H9 (cell line): ENCODE measurements around the gene RGPD6. TPM values are rescaled to one million over a fixed set of nuclear protein-coding genes. Genes with fewer than 3 reads are reported as not detected.
"Not testable (repeated sequence)": the region's sequence is repeated elsewhere in the genome, so short reads cannot be mapped to it uniquely, and the experiment has no call there.

Source experiments
- DNase-seq: peaks from one replicate; pipeline ENCODE4 v3.0.0-alpha.2; 2017
- H2AFZ ChIP-seq: one replicate; pipeline ENCODE4 v1.6.1; 2013; ENCODE audit warnings: mild to moderate bottlenecking, low read length, control low read depth, moderate library complexity
- H2AK5ac ChIP-seq: 2 replicates; pipeline ENCODE4 v1.6.1; 2013; ENCODE audit warnings: low read length, control low read depth, mixed read lengths; ENCODE audit not compliant: insufficient read length
- H2BK120ac ChIP-seq: one replicate; pipeline ENCODE4 v1.6.1; 2013; ENCODE audit warnings: low read depth, mild to moderate bottlenecking, low read length, control low read depth, inconsistent platforms; ENCODE audit not compliant: poor library complexity, severe bottlenecking
- H2BK12ac ChIP-seq: 2 replicates; pipeline ENCODE4 v1.6.1; 2013; ENCODE audit warnings: low read length, control low read depth, mixed read lengths, low read depth; ENCODE audit not compliant: insufficient read length
- H2BK15ac ChIP-seq: 2 replicates; pipeline ENCODE4 v1.6.1; 2013; ENCODE audit warnings: low read depth, low read length, control low read depth
- H2BK20ac ChIP-seq: one replicate; pipeline ENCODE4 v1.6.1; 2013; ENCODE audit warnings: low read depth, mild to moderate bottlenecking, low read length, control low read depth, inconsistent platforms; ENCODE audit not compliant: poor library complexity, severe bottlenecking
- H2BK5ac ChIP-seq: 2 replicates; pipeline ENCODE4 v1.6.1; 2013; ENCODE audit warnings: low read length, control low read depth, mixed read lengths; ENCODE audit not compliant: insufficient read length
- H3K14ac ChIP-seq: 2 replicates; pipeline ENCODE4 v1.6.1; 2013; ENCODE audit warnings: low read length, control low read depth; ENCODE audit not compliant: insufficient read depth
- H3K18ac ChIP-seq: 2 replicates; pipeline ENCODE4 v1.6.1; 2013; ENCODE audit warnings: low read depth, mild to moderate bottlenecking, mixed read lengths, low read length, control low read depth; ENCODE audit not compliant: insufficient read length
- H3K23ac ChIP-seq: 2 replicates; pipeline ENCODE4 v1.6.1; 2013; ENCODE audit warnings: low read length, control low read depth, mixed read lengths, low read depth; ENCODE audit not compliant: insufficient read length
- H3K23me2 ChIP-seq: 2 replicates; pipeline ENCODE4 v1.6.1; 2013; ENCODE audit warnings: low read depth, mild to moderate bottlenecking, mixed read lengths, low read length, control low read depth; ENCODE audit not compliant: insufficient read length, poor library complexity, severe bottlenecking
- H3K27ac ChIP-seq: 2 replicates; pipeline ENCODE4 v1.5.1; 2013; ENCODE audit warnings: low read length, control low read depth, mixed read lengths, low read depth; ENCODE audit not compliant: insufficient read length
- H3K27me3 ChIP-seq: 2 replicates; pipeline ENCODE4 v1.6.1; 2013; ENCODE audit warnings: low read length, control low read depth, inconsistent platforms; ENCODE audit not compliant: insufficient read depth
- H3K4ac ChIP-seq: 2 replicates; pipeline ENCODE4 v1.6.1; 2013; ENCODE audit warnings: low read depth, mild to moderate bottlenecking, control low read depth, inconsistent platforms, low read length, moderate library complexity
- H3K4me1 ChIP-seq: 2 replicates; pipeline ENCODE4 v1.6.1; 2013; ENCODE audit warnings: low read length, control low read depth, inconsistent platforms; ENCODE audit not compliant: insufficient read depth
- H3K4me2 ChIP-seq: 2 replicates; pipeline ENCODE4 v1.6.1; 2013; ENCODE audit warnings: low read length, control low read depth, mixed read lengths; ENCODE audit not compliant: insufficient read length, insufficient read depth
- H3K56ac ChIP-seq: 2 replicates; pipeline ENCODE4 v1.6.1; 2013; ENCODE audit warnings: low read depth, mild to moderate bottlenecking, mixed read lengths, low read length, control low read depth; ENCODE audit not compliant: insufficient read length
- H3K79me1 ChIP-seq: 2 replicates; pipeline ENCODE4 v1.6.1; 2013; ENCODE audit warnings: low read depth, mild to moderate bottlenecking, moderate library complexity, low read length, control low read depth, inconsistent platforms; ENCODE audit not compliant: insufficient read depth, poor library complexity, severe bottlenecking
- H3K79me2 ChIP-seq: 2 replicates; pipeline ENCODE4 v1.6.1; 2013; ENCODE audit warnings: low read length, control low read depth, inconsistent platforms; ENCODE audit not compliant: insufficient read depth
- H3K9ac ChIP-seq: 2 replicates; pipeline ENCODE4 v1.6.1; 2013; ENCODE audit warnings: low read length, control low read depth, mixed read lengths; ENCODE audit not compliant: insufficient read length; ENCODE audit errors: extremely low read depth
- H3K9me3 ChIP-seq: one replicate; pipeline ENCODE4 v1.6.1; 2013; ENCODE audit warnings: low read depth, low read length, inconsistent platforms; ENCODE audit not compliant: control insufficient read depth
- H3T11ph ChIP-seq: one replicate; pipeline ENCODE4 v1.6.1; 2013; ENCODE audit warnings: mild to moderate bottlenecking, low read length, control low read depth, inconsistent platforms
- H4K20me1 ChIP-seq: one replicate; pipeline ENCODE4 v1.6.1; 2013; ENCODE audit not compliant: control insufficient read depth, insufficient read length, insufficient read depth
- H4K5ac ChIP-seq: 2 replicates; pipeline ENCODE4 v1.6.1; 2013; ENCODE audit warnings: low read depth, mild to moderate bottlenecking, mixed read lengths, low read length, control low read depth; ENCODE audit not compliant: insufficient read length
- H4K8ac ChIP-seq: replicated peaks from 2 replicates; pipeline ENCODE4 v1.6.1; 2013; ENCODE audit warnings: low read length, control low read depth, mixed read lengths, low read depth; ENCODE audit not compliant: insufficient read length
- H4K91ac ChIP-seq: 2 replicates; pipeline ENCODE4 v1.6.1; 2013; ENCODE audit warnings: low read depth, mild to moderate bottlenecking, moderate library complexity, mixed read lengths, low read length, control low read depth; ENCODE audit not compliant: insufficient read length
- H3K27ac Mint-ChIP-seq, 3 experiments: 2 replicates in 2 of 3; 3 replicates in 1 of 3; pipeline ENCODE4 v1.8.0; 2020 to 2021; ENCODE audit warnings: mixed read lengths in 3 of 3, mild to moderate bottlenecking in 1 of 3, moderate library complexity in 1 of 3
- H3K27me3 Mint-ChIP-seq: 2 replicates; pipeline ENCODE4 v1.8.0; 2021; ENCODE audit warnings: low read depth, mild to moderate bottlenecking, moderate library complexity, mixed read lengths
- H3K36me3 Mint-ChIP-seq, 3 experiments: 2 replicates in 2 of 3; 3 replicates in 1 of 3; pipeline ENCODE4 v1.8.0; 2020 to 2021; ENCODE audit warnings: low read depth in 3 of 3, mixed read lengths in 3 of 3; ENCODE audit not compliant: insufficient read depth in 1 of 3
- H3K4me1 Mint-ChIP-seq, 2 experiments: 2 replicates each; pipeline ENCODE4 v1.8.0; 2020; ENCODE audit warnings: mixed read lengths in 2 of 2
- H3K4me3 Mint-ChIP-seq, 2 experiments: 2 replicates in 1 of 2; 3 replicates in 1 of 2; pipeline ENCODE4 v1.8.0; 2020 to 2021; ENCODE audit warnings: mild to moderate bottlenecking in 2 of 2, mixed read lengths in 2 of 2, moderate library complexity in 1 of 2
- H3K9me3 Mint-ChIP-seq, 2 experiments: 2 replicates in 1 of 2; 3 replicates in 1 of 2; pipeline ENCODE4 v1.8.0; 2020; ENCODE audit warnings: mild to moderate bottlenecking in 2 of 2, mixed read lengths in 2 of 2, moderate library complexity in 1 of 2
- WGBS: extraction: QIAGEN DNeasy Blood & Tissue Kit; methylation state at CpG from one replicate; pipeline ENCODE4 v1.1.7; 2013; ENCODE audit warnings: missing lambda C conversion rate, low lambda C conversion rate, mixed read lengths; ENCODE audit not compliant: insufficient read length; ENCODE audit errors: extremely low coverage; 5-methylcytosine and 5-hydroxymethylcytosine counted together
- total RNA-seq: library from RNA; stranded (reverse); gene quantifications from 2 replicates; pipeline ENCODE4 v1.2.1, GENCODE V29; 2021

The RGPD6 gene
- total RNA-seq, 1 experiment from 2014 or later: 18.0 TPM

GRCh38 chr2:110465312-110465711, 111.7 kb downstream of the RGPD6 start:
- H3K23ac ChIP-seq, H3K4me1 Mint-ChIP-seq, H3K27me3 ChIP-seq, H3K56ac ChIP-seq, H2AFZ ChIP-seq, DNase-seq, H3K27me3 Mint-ChIP-seq, H2BK5ac ChIP-seq, H3K18ac ChIP-seq, H2BK15ac ChIP-seq, H2BK12ac ChIP-seq, H2BK20ac ChIP-seq, H3K4me3 Mint-ChIP-seq, H3K4ac ChIP-seq, H2BK120ac ChIP-seq, H4K5ac ChIP-seq, H3K79me1 ChIP-seq, H4K91ac ChIP-seq, H3K27ac Mint-ChIP-seq, H3K14ac ChIP-seq, H3K9me3 ChIP-seq, H4K20me1 ChIP-seq, H3K9me3 Mint-ChIP-seq, H3K27ac ChIP-seq, H3K36me3 Mint-ChIP-seq, H4K8ac ChIP-seq, H3K79me2 ChIP-seq, H3K4me2 ChIP-seq, H2AK5ac ChIP-seq, H3K4me1 ChIP-seq, H3T11ph ChIP-seq, H3K23me2 ChIP-seq, H3K9ac ChIP-seq: not testable (repeated sequence)
- WGBS: no CpG with 5 or more reads among the region's 8 CpGs

Other genes with a start within 250 kb of the RGPD6 start
- 0.55 and 0.70 TPM in 2 replicates for gene LIMS4, start 104.4 kb downstream of the RGPD6 start, total RNA-seq
- 129 and 144 TPM in 2 replicates for gene BUB1, start 100.8 kb upstream of the RGPD6 start, total RNA-seq
- gene ACOXL, start 155.4 kb upstream of the RGPD6 start, total RNA-seq: 33.3 and 37.6 TPM in 2 replicates